Renal pelvis (tissue), 12 donors: Measurements from ENCODE around the gene DDAH1. TPM values are rescaled to one million over a fixed set of nuclear protein-coding genes. Genes with fewer than 3 reads are reported as not detected.
A peak's percentile ranks its signal among the peaks of the same experiment; 100 is the strongest.
"Not testable (repeated sequence)": the region's sequence is repeated elsewhere in the genome, so short reads cannot be mapped to it uniquely, and the experiment has no call there.

ENCODE experiments used
- DNase-seq: peaks from one replicate; pipeline ENCODE4 v3.0.0-alpha.2; 2013
- long read RNA-seq, 16 experiments: transcript quantifications; one replicate each; lab custom pipeline, GENCODE V29; 2026
- polyA plus RNA-seq, 3 donors: library from polyadenylated mRNA; unstranded; fragments of 120-200 nt; gene quantifications; one replicate each; pipeline ENCODE4 v1.2.1, GENCODE V29; 2013; ENCODE audit not compliant: insufficient read length in 3 of 3

The DDAH1 gene
- 100 to 1,000 TPM; 107 to 120 (median 116) TPM for polyA plus RNA-seq
- long read RNA-seq, donor 1, transcript DDAH1-201 (6 exons, 3,920 nt) = major isoform, 19 of 30 reads
- long read RNA-seq, donor 1, partial matches to known transcripts = 10 of 30 reads
- long read RNA-seq, donor 1, other reads (novel, unspliced or antisense) = 0 of 30 reads
- long read RNA-seq, donor 2, transcript DDAH1-204 (7 exons, 3,909 nt) = minor isoform, 6 of 33 reads
- long read RNA-seq, donor 2, transcript DDAH1-201 (6 exons, 3,920 nt) = major isoform, 22 of 33 reads
- long read RNA-seq, donor 2, partial matches to known transcripts = 5 of 33 reads
- long read RNA-seq, donor 2, other reads (novel, unspliced or antisense) = 0 of 33 reads
- long read RNA-seq, donor 3, transcript DDAH1-201 (6 exons, 3,920 nt) = major isoform, 27 of 37 reads
- long read RNA-seq, donor 3, partial matches to known transcripts = 10 of 37 reads
- long read RNA-seq, donor 3, other reads (novel, unspliced or antisense) = 0 of 37 reads
- long read RNA-seq, donor 4, transcript DDAH1-201 (6 exons, 3,920 nt) = major isoform, 21 of 22 reads
- long read RNA-seq, donor 4, partial matches to known transcripts = 0 of 22 reads
- long read RNA-seq, donor 4, other reads (novel, unspliced or antisense) = 0 of 22 reads
- long read RNA-seq, donor 5, transcript DDAH1-201 (6 exons, 3,920 nt) = major isoform, 22 of 30 reads
- long read RNA-seq, donor 5, partial matches to known transcripts = 6 of 30 reads
- long read RNA-seq, donor 5, other reads (novel, unspliced or antisense) = 0 of 30 reads
- long read RNA-seq, donor 6, transcript DDAH1-201 (6 exons, 3,920 nt) = major isoform, 37 of 37 reads
- long read RNA-seq, donor 6, partial matches to known transcripts = 0 of 37 reads
- long read RNA-seq, donor 6, other reads (novel, unspliced or antisense) = 0 of 37 reads
- long read RNA-seq, donor 7, transcript DDAH1-201 (6 exons, 3,920 nt) = major isoform, 44 of 64 reads
- long read RNA-seq, donor 7, partial matches to known transcripts = 18 of 64 reads
- long read RNA-seq, donor 7, other reads (novel, unspliced or antisense) = 0 of 64 reads
- long read RNA-seq, donor 8, partial matches to known transcripts = 0 of 5 reads
- long read RNA-seq, donor 8, other reads (novel, unspliced or antisense) = 0 of 5 reads
- long read RNA-seq, donor 9, transcript DDAH1-201 (6 exons, 3,920 nt) = major isoform, 38 of 58 reads
- long read RNA-seq, donor 9, partial matches to known transcripts = 18 of 58 reads
- long read RNA-seq, donor 9, other reads (novel, unspliced or antisense) = 0 of 58 reads
- long read RNA-seq, donor 10, transcript DDAH1-201 (6 exons, 3,920 nt) = major isoform, 35 of 85 reads
- long read RNA-seq, donor 10, partial matches to known transcripts = 24 of 85 reads
- long read RNA-seq, donor 10, other reads (novel, unspliced or antisense) = 26 of 85 reads
- long read RNA-seq, donor 11, transcript DDAH1-201 (6 exons, 3,920 nt) = major isoform, 32 of 34 reads
- long read RNA-seq, donor 11, partial matches to known transcripts = 0 of 34 reads
- long read RNA-seq, donor 11, other reads (novel, unspliced or antisense) = 0 of 34 reads
- long read RNA-seq, donor 12, transcript DDAH1-201 (6 exons, 3,920 nt) = major isoform, 41 of 47 reads
- long read RNA-seq, donor 12, partial matches to known transcripts = 6 of 47 reads
- long read RNA-seq, donor 12, other reads (novel, unspliced or antisense) = 0 of 47 reads
- long read RNA-seq, donor 13, transcript DDAH1-201 (6 exons, 3,920 nt) = major isoform, 17 of 17 reads
- long read RNA-seq, donor 13, partial matches to known transcripts = 0 of 17 reads
- long read RNA-seq, donor 13, other reads (novel, unspliced or antisense) = 0 of 17 reads
- long read RNA-seq, donor 14 = 0 reads
- long read RNA-seq, donor 15, transcript DDAH1-201 (6 exons, 3,920 nt) = major isoform, 31 of 38 reads
- long read RNA-seq, donor 15, partial matches to known transcripts = 6 of 38 reads
- long read RNA-seq, donor 15, other reads (novel, unspliced or antisense) = 0 of 38 reads
- long read RNA-seq, donor 16, transcript DDAH1-201 (6 exons, 3,920 nt) = major isoform, 37 of 44 reads
- long read RNA-seq, donor 16, partial matches to known transcripts = 7 of 44 reads
- long read RNA-seq, donor 16, other reads (novel, unspliced or antisense) = 0 of 44 reads

GRCh38 chr1:85465099-85465785, at the start of gene DDAH1:
Gene DDAH1 (minus strand): TSS chr1:85465159. CDS start chr1:85465045, 114 bp downstream.
- DNase-seq = peak; percentile 62

- not testable (repeated sequence) for DNase-seq
Measured at GRCh38 chr1:85513998-85514397, 49.0 kb upstream of the DDAH1 start.

GRCh38 chr1:85504417-85504816, 39.5 kb upstream of the DDAH1 start:
- DNase-seq = no peak

GRCh38 chr1:85502625-85503083, 37.7 kb upstream of the DDAH1 start:
- peak; percentile 60 for DNase-seq

- no peak for DNase-seq
Measured at GRCh38 chr1:85502171-85502570, 37.2 kb upstream of the DDAH1 start.

- DNase-seq = no peak
Measured at GRCh38 chr1:85501355-85501898, 36.5 kb upstream of the DDAH1 start.

- DNase-seq = no peak
Measured at GRCh38 chr1:85496941-85497582, 32.1 kb upstream of the DDAH1 start.

- no peak for DNase-seq
Measured at GRCh38 chr1:85495556-85495955, 30.6 kb upstream of the DDAH1 start.

GRCh38 chr1:85494904-85495266, 29.9 kb upstream of the DDAH1 start:
- no peak for DNase-seq

- no peak for DNase-seq
Measured at GRCh38 chr1:85494074-85494903, 29.3 kb upstream of the DDAH1 start.

GRCh38 chr1:85490270-85490985, 25.5 kb upstream of the DDAH1 start:
- DNase-seq = no peak

GRCh38 chr1:85488126-85488525, 23.2 kb upstream of the DDAH1 start:
- DNase-seq = no peak

- no peak for DNase-seq
Measured at GRCh38 chr1:85485516-85485915, 20.6 kb upstream of the DDAH1 start.

- DNase-seq = no peak
Measured at GRCh38 chr1:85484716-85485115, 19.8 kb upstream of the DDAH1 start.

GRCh38 chr1:85484264-85484663, 19.3 kb upstream of the DDAH1 start:
- DNase-seq = no peak

GRCh38 chr1:85481688-85482087, 16.7 kb upstream of the DDAH1 start:
- DNase-seq = no peak

- no peak for DNase-seq
Measured at GRCh38 chr1:85480566-85480965, 15.6 kb upstream of the DDAH1 start.
